Endothelial cell of umbilical vein (primary cell): ENCODE results near the gene SLC2A8. TPM values are rescaled to one million over a fixed set of nuclear protein-coding genes. Genes with fewer than 3 reads are reported as not detected.

Experiments used
- BruUV-seq: library from RNA; stranded (reverse); fragments of 400-500 nt; replicated peaks from 2 replicates; lab custom pipeline; 2021; lab: Mats Ljungman, UMichigan
- CTCF ChIA-PET: fragments of 300-600, 350-600 bp; sonication (Branson Sonifier 250); formaldehyde crosslinking; loops from one replicate; lab custom pipeline; 2021; ENCODE audit warnings: antibody characterized with exemption, inconsistent platforms; lab: Charles Lee
- POLR2A ChIA-PET: fragments of 300-600, 350-600 bp; sonication (Branson Sonifier 250); formaldehyde crosslinking; loops from one replicate; lab custom pipeline; 2021; ENCODE audit warnings: antibody characterized with exemption, inconsistent platforms; lab: Charles Lee
- DNase-seq: peaks from one replicate; pipeline ENCODE4 v3.0.0-alpha.2; 2011; ENCODE audit warnings: low read depth, low spot score
- FAIRE-seq: peaks from 2 replicates; lab custom pipeline; 2011; peaks lifted over from hg19 to GRCh38; lab: Jason Lieb, UNC
- H2AFZ ChIP-seq: 2 replicates; pipeline ENCODE4 v1.6.0; 2012; ENCODE audit warnings: low read depth, low read length, control low read depth, inconsistent platforms
- H3K27ac ChIP-seq: 2 replicates; pipeline ENCODE4 v1.5.1; 2011; ENCODE audit warnings: low read depth, mild to moderate bottlenecking, control low read depth, low read length, moderate library complexity; ENCODE audit not compliant: insufficient read depth
- H3K27me3 ChIP-seq, 2 experiments: 2 replicates each; pipeline versions ENCODE4 v1.6.0 to v1.6.1; 2011; ENCODE audit warnings: low read length in 2 of 2, mixed read lengths in 1 of 2; ENCODE audit not compliant: control insufficient read depth in 2 of 2, insufficient read depth in 2 of 2
- H3K36me3 ChIP-seq, 2 experiments: 2 replicates in 1 of 2; 3 replicates in 1 of 2; pipeline ENCODE4 v1.5.1; 2011; ENCODE audit warnings: low read length in 2 of 2, mild to moderate bottlenecking in 1 of 2, moderate library complexity in 1 of 2; ENCODE audit not compliant: control insufficient read depth in 2 of 2, insufficient read depth in 2 of 2; ENCODE audit errors: extremely low read depth in 1 of 2
- H3K4me1 ChIP-seq: 3 replicates; pipeline ENCODE4 v1.5.1; 2011; ENCODE audit warnings: mild to moderate bottlenecking, low read length; ENCODE audit not compliant: control insufficient read depth, insufficient read depth; ENCODE audit errors: extremely low read depth
- H3K4me2 ChIP-seq: 2 replicates; pipeline ENCODE4 v1.6.1; 2011; ENCODE audit warnings: low read length, control low read depth, mixed read lengths; ENCODE audit not compliant: insufficient read depth
- H3K4me3 ChIP-seq, 3 experiments: fragments of 200-600 bp in 1 of 3; sonication (generic), shearing (Covaris generic) in 1 of 3; replicated peaks in 1 of 3; 2 replicates each; pipeline ENCODE4 v1.5.1; 2011 to 2016; ENCODE audit warnings: control low read depth in 3 of 3, low read length in 3 of 3, mild to moderate bottlenecking in 2 of 3, inconsistent platforms in 1 of 3, low read depth in 1 of 3, moderate library complexity in 1 of 3; ENCODE audit not compliant: insufficient read depth in 1 of 3
- H3K79me2 ChIP-seq: 2 replicates; pipeline ENCODE4 v1.6.0; 2012; ENCODE audit warnings: low read length, inconsistent platforms; ENCODE audit not compliant: control insufficient read depth, insufficient read depth
- H3K9ac ChIP-seq: replicated peaks from 2 replicates; pipeline ENCODE3; 2011; ENCODE audit warnings: low read length, control low read depth; ENCODE audit not compliant: insufficient read depth; ENCODE audit errors: extremely low read depth
- H3K9me1 ChIP-seq: replicated peaks from 3 replicates; pipeline ENCODE4 v1.6.0; 2011; ENCODE audit warnings: mild to moderate bottlenecking, low read length; ENCODE audit not compliant: control insufficient read depth, insufficient read depth; ENCODE audit errors: extremely low read depth
- H3K9me3 ChIP-seq: replicated peaks from 2 replicates; pipeline ENCODE4 v1.5.1; 2012; ENCODE audit warnings: low read length, inconsistent platforms; ENCODE audit not compliant: control insufficient read depth, insufficient read depth
- H4K20me1 ChIP-seq: replicated peaks from 2 replicates; pipeline ENCODE3; 2011; ENCODE audit warnings: mild to moderate bottlenecking, low read length; ENCODE audit not compliant: control insufficient read depth, insufficient read depth; ENCODE audit errors: extremely low read depth
- CTCF ChIP-seq, 2 donors: IDR thresholded peaks; 1 replicate in 1 of 2; 2 replicates in 1 of 2; pipeline ENCODE4 v1.5.1; 2011; ENCODE audit warnings: low read length in 2 of 2, mild to moderate bottlenecking in 2 of 2, moderate library complexity in 2 of 2, control low read depth in 1 of 2, inconsistent platforms in 1 of 2, low read depth in 1 of 2; ENCODE audit not compliant: insufficient read depth in 1 of 2; ENCODE audit errors: extremely low read depth in 1 of 2
- EZH2 ChIP-seq: IDR thresholded peaks from 2 replicates; pipeline ENCODE4 v1.6.1; 2012; ENCODE audit warnings: borderline replicate concordance, low read depth, mild to moderate bottlenecking, moderate library complexity, low read length, inconsistent platforms; ENCODE audit not compliant: severe bottlenecking
- FOS ChIP-seq: IDR thresholded peaks from 2 replicates; pipeline ENCODE4 v1.6.1; 2011; ENCODE audit warnings: mild to moderate bottlenecking, low read length, moderate library complexity, borderline replicate concordance; ENCODE audit not compliant: insufficient read depth
- GATA2 ChIP-seq: IDR thresholded peaks from 2 replicates; pipeline ENCODE4 v1.7.0; 2011; ENCODE audit warnings: low read depth, mild to moderate bottlenecking, moderate library complexity, mixed read lengths, low read length; ENCODE audit not compliant: insufficient read length, insufficient read depth
- JUN ChIP-seq: IDR thresholded peaks from 2 replicates; pipeline ENCODE4 v1.6.1; 2011; ENCODE audit warnings: borderline replicate concordance, low read depth; ENCODE audit not compliant: insufficient read length, insufficient read depth
- MAX ChIP-seq: IDR thresholded peaks from 2 replicates; pipeline ENCODE4 v1.6.1; 2011; ENCODE audit not compliant: insufficient read depth, insufficient read length
- MYC ChIP-seq: IDR thresholded peaks from one replicate; pipeline ENCODE4 v1.6.1; 2011; ENCODE audit warnings: mild to moderate bottlenecking, low read depth, low read length
- POLR2A ChIP-seq: IDR thresholded peaks from 2 replicates; pipeline ENCODE4 v1.6.1; 2012; ENCODE audit warnings: low read depth, mild to moderate bottlenecking, control low read depth, low read length
- POLR2AphosphoS5 ChIP-seq: IDR thresholded peaks from 2 replicates; pipeline ENCODE4 v1.6.1; 2012; ENCODE audit warnings: low read depth, mild to moderate bottlenecking, control low read depth, low read length, moderate library complexity; ENCODE audit not compliant: insufficient read depth
- dilution Hi-C: fragments of 300-500 bp; cut with MboI; formaldehyde crosslinking; loops from one replicate; pipeline ENCODE4 v1.15.0; 2019; ENCODE audit warnings: low sequenced_read_pairs; ENCODE audit not compliant: extremely low pct_ligation_motif_present
- intact Hi-C: fragments of 100-400 bp; cut with micrococcal nuclease; formaldehyde crosslinking; loops from one replicate; pipeline ENCODE4 v1.10.0; 2022
- polyA plus RNA-seq, 4 experiments: library from polyadenylated mRNA; depleted of rRNA in 3 of 4; stranded (reverse) in 3 of 4; unstranded in 1 of 4; fragments of >200 nt; gene quantifications; 2 replicates each; pipeline versions ENCODE4 v1.2.1 to v1.2.3, GENCODE V29; 2011 to 2012; ENCODE audit warnings: missing spikeins in 1 of 4
- total RNA-seq: library from RNA; stranded (reverse); gene quantifications from 2 replicates; pipeline ENCODE4 v1.2.3, GENCODE V29; 2021

Gene SLC2A8
- total and polyA plus RNA-seq, 2 donors (not counting 3 experiments of a cell fraction or from before 2014, with no cell fraction given), result 19.3 to 26.1 TPM

- H3K4me1 ChIP-seq, result peaks cover 19% of the 10 kb centered on the region
- no peak overlapping the region for H3K27ac ChIP-seq
- H3K9me3 ChIP-seq, result peaks cover 3% of the 10 kb centered on the region
- no peaks in the 10 kb centered on the region for H4K20me1 ChIP-seq
- CTCF ChIA-PET, result interaction anchor here (1.2 kb wide), 1 partner anchor 24 kb away, joined by 3 read pairs; the partner anchor contains the start of gene ZNF79
- POLR2A ChIA-PET, result interaction anchor here (1.0 kb wide), 1 partner anchor 27 kb away, joined by 3 read pairs; no protein-coding TSS in a partner anchor
- H3K27me3 ChIP-seq, result no peaks in the 10 kb centered on the region
- H3K9me1 ChIP-seq, result no peaks in the 10 kb centered on the region
- TF ChIP-seq POLR2AphosphoS5, result no peak
- peak; percentile 51 for TF ChIP-seq POLR2A
- H2AFZ ChIP-seq, result no peak overlapping the region
- intact Hi-C loops, result no loop called here
- FAIRE-seq (no peak), DNase-seq (no peak)
- peak overlapping the region in 1 of 3 experiments; percentile 16 for H3K4me3 ChIP-seq
- dilution Hi-C loops, result no loop called here
- H3K9ac ChIP-seq, result no peak overlapping the region
- no TSS peak for BruUV-seq
- H3K4me2 ChIP-seq, result peak overlapping the region; percentile 83
- H3K79me2 ChIP-seq, result peaks cover 34% of the 10 kb centered on the region
- peaks cover 36 to 41% of the 10 kb centered on the region in 2 experiments for H3K36me3 ChIP-seq
Observed at GRCh38 chr9:127448112-127448805, 51.3 kb downstream of the SLC2A8 start.

- dilution Hi-C loops, result no loop called here
- Histone ChIP-seq H3K9ac (peak overlapping the region; percentile 88), H3K9me3 (peaks cover 2% of the 10 kb centered on the region), H3K79me2 (peaks cover 34% of the 10 kb centered on the region), H2AFZ (no peak overlapping the region), H3K4me3 (peak overlapping the region; percentile 54 to 85 (median 60)), H3K4me2 (peak overlapping the region; percentile 83), H3K9me1 (no peaks in the 10 kb centered on the region), H3K27me3 (no peaks in the 10 kb centered on the region), H3K36me3 (peaks cover 31 to 38% of the 10 kb centered on the region in 2 experiments), H4K20me1 (no peaks in the 10 kb centered on the region), H3K27ac (no peak overlapping the region), H3K4me1 (peaks cover 19% of the 10 kb centered on the region)
- intact Hi-C loops, result loop anchor here (1.0 kb wide), 1 partner anchor 25 kb away; the partner anchor contains the start of gene ZNF79
- DNase-seq (no peak), FAIRE-seq (no peak)
- CTCF ChIA-PET, result interaction anchor here (0.9 to 1.4 kb wide), 2 partner anchors 18 to 225 kb away, joined by 3 read pairs; no protein-coding TSS in a partner anchor
- BruUV-seq, result no TSS peak
- POLR2A ChIA-PET, result interaction anchor here (0.6 to 2.6 kb wide), 4 partner anchors 25 to 467 kb away, joined by 3 to 10 read pairs (median 5); partner anchors contain the start of genes SLC2A8, ST6GALNAC4 and ZNF79
- TF ChIP-seq JUN (no peak), MAX (no peak), POLR2A (no peak), EZH2 (no peak), FOS (no peak), GATA2 (no peak), POLR2AphosphoS5 (no peak), CTCF (IDR thresholded peaks at IDR 0.05; ENCODE audit: extremely low read depth in 1 of 2, insufficient read depth in 1 of 2, low read depth in 1 of 2, low read length in 2 of 2) (no peak), MYC (no peak)
Observed at GRCh38 chr9:127449332-127449966, 52.5 kb downstream of the SLC2A8 start.
